ENCODE data around the gene ALPL. TPM values are rescaled to one million over a fixed set of nuclear protein-coding genes. Genes with fewer than 3 reads are reported as not detected.

Gene ALPL
- total RNA-seq, 1 experiment from 2014 or later, result 0.73 TPM

GRCh38 chr1:21553116-21553926 is 44.1 kb downstream of the ALPL start:
- H3K9me3 ChIP-seq (ENCODE audit: low read length), result no peaks in the 10 kb centered on the region
- no peak overlapping the region for H3K27ac ChIP-seq (ENCODE audit: low read length)
- DNase-seq (peak; percentile 6), ATAC-seq (no peak)
- no peaks in the 10 kb centered on the region for H3K4me1 ChIP-seq (ENCODE audit: insufficient read depth, low read length)
- no peaks in the 10 kb centered on the region for H3F3A ChIP-seq (ENCODE audit: low read length, unreplicated experiment)
- no peaks in the 10 kb centered on the region for H3K9me2 ChIP-seq (replicated peaks; ENCODE audit: low read length)
- intact Hi-C loops (cut with micrococcal nuclease), result no loop called here
- ChIA-PET POLR2A (ENCODE audit: unreplicated experiment) (no interaction called here), CTCF (no interaction called here)
- no peak overlapping the region for H3K9ac ChIP-seq (ENCODE audit: low read length)
- no peaks in the 10 kb centered on the region for H3K36me3 ChIP-seq (ENCODE audit: low read depth, low read length)
- TF ChIP-seq EZH2phosphoT487 (IDR thresholded peaks at IDR 0.05; ENCODE audit: borderline replicate concordance, low read length), result no peak
- no peak for TF ChIP-seq EZH2 (IDR thresholded peaks at IDR 0.05; ENCODE audit: low read length, unreplicated experiment)
- no peak for TF ChIP-seq CTCF (conservative IDR thresholded peaks at IDR 0.05; ENCODE audit: low read depth, low read length)
- H3K27me3 ChIP-seq (ENCODE audit: low read length), result peaks cover 8% of the 10 kb centered on the region; the same call in 1 of the 2 replicates
- BruUV-seq (replicated peaks), result no TSS peak
- H3K4me3 ChIP-seq (ENCODE audit: low read length), result no peak overlapping the region
- H3K79me2 ChIP-seq (ENCODE audit: low read length), result no peaks in the 10 kb centered on the region
- no peak overlapping the region for H3K4me2 ChIP-seq (ENCODE audit: low read length)
- no peak overlapping the region for H2AFZ ChIP-seq (ENCODE audit: low read length)
- H4K20me1 ChIP-seq (ENCODE audit: low read length), result no peaks in the 10 kb centered on the region

- Histone ChIP-seq H3K9me3 (ENCODE audit: low read length) (no peaks in the 10 kb centered on the region), H3K27me3 (ENCODE audit: low read length) (no peaks in the 10 kb centered on the region), H3K4me3 (ENCODE audit: low read length) (no peak overlapping the region), H3K79me2 (ENCODE audit: low read length) (no peaks in the 10 kb centered on the region), H3K9ac (ENCODE audit: low read length) (no peak overlapping the region), H3K4me1 (ENCODE audit: insufficient read depth, low read length) (no peaks in the 10 kb centered on the region), H4K20me1 (ENCODE audit: low read length) (no peaks in the 10 kb centered on the region), H3F3A (ENCODE audit: low read length, unreplicated experiment) (no peaks in the 10 kb centered on the region), H3K4me2 (ENCODE audit: low read length) (no peak overlapping the region), H3K36me3 (ENCODE audit: low read depth, low read length) (no peaks in the 10 kb centered on the region), H2AFZ (ENCODE audit: low read length) (no peak overlapping the region), H3K27ac (ENCODE audit: low read length) (no peak overlapping the region), H3K9me2 (replicated peaks; ENCODE audit: low read length) (no peaks in the 10 kb centered on the region)
- TF ChIP-seq CTCF (conservative IDR thresholded peaks at IDR 0.05; ENCODE audit: low read depth, low read length) (no peak), EZH2phosphoT487 (IDR thresholded peaks at IDR 0.05; ENCODE audit: borderline replicate concordance, low read length) (no peak), EZH2 (IDR thresholded peaks at IDR 0.05; ENCODE audit: low read length, unreplicated experiment) (no peak)
- POLR2A ChIA-PET (ENCODE audit: unreplicated experiment), result no interaction called here
- CTCF ChIA-PET, result no interaction called here
- no peak for ATAC-seq
- intact Hi-C loops (cut with micrococcal nuclease), result no loop called here
- DNase-seq, result no peak
- no TSS peak for BruUV-seq (replicated peaks)
Measured at GRCh38 chr1:21559788-21560567, 50.8 kb downstream of the ALPL start.

Data from PC-3 (cell line).